ENCODE results near the gene B4GALT5.

DNA sequence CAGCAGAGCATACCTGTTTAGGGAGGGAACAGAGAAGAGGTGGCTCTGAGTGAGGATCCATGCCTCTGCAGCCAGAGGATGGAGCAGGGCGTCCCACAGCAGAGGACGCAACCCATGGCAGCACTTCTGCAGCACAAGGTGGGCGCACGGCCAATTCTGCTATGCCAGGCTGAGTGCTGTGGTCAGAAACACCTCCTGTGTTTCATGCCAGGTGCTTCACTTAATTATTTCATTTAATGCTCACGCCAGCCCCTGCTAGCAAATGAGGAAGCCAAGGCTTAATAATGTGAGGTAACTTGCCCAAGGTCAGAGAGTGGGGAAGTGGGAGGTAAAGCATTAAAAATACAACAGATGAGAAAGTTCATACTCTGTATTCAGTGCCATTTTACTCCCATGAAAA is 77.2 kb downstream of the B4GALT5 start:
- TF ChIP-seq POLR2A (IDR thresholded peaks at IDR 0.05; ENCODE audit: low read length) (no peak), GATA1 (IDR thresholded peaks at IDR 0.05; ENCODE audit: low read depth, low read length) (no peak)

All from erythroblast (primary cell).